HG03135 (cell line): Measurements from ENCODE around the gene LTBP4.
"Not testable (repeated sequence)": the region's sequence is repeated elsewhere in the genome, so short reads cannot be mapped to it uniquely, and the experiment has no call there.

ENCODE experiments used
- ATAC-seq: cut with Tn5 transposase; IDR thresholded peaks from one replicate; pipeline ENCODE4 v1.9.1; 2021; ENCODE audit warnings: mild to moderate bottlenecking, moderate library complexity; ENCODE audit not compliant: unreplicated experiment

LTBP4 gene

GRCh38 chr19:40601134-40601974, at the start of gene LTBP4:
LTBP4 (plus strand) TSS chr19:40601369; CDS start chr19:40601388, 19 bp downstream.
- no peak for ATAC-seq

GRCh38 chr19:40552848-40553247, 48.3 kb upstream of the LTBP4 start:
- ATAC-seq: no peak

- no peak for ATAC-seq
These were observed 47.0 kb upstream of the LTBP4 start for GRCh38 chr19:40553885-40554857.

GRCh38 chr19:40555978-40556689, 45.0 kb upstream of the LTBP4 start:
- no peak for ATAC-seq

- no peak for ATAC-seq
These were observed 44.1 kb upstream of the LTBP4 start for GRCh38 chr19:40556953-40557530.

- no peak for ATAC-seq
These were observed 41.8 kb upstream of the LTBP4 start for GRCh38 chr19:40559394-40559793.

- no peak for ATAC-seq
These were observed 41.1 kb upstream of the LTBP4 start for GRCh38 chr19:40560092-40560507.

GRCh38 chr19:40561947-40562346, 39.2 kb upstream of the LTBP4 start:
- ATAC-seq: no peak

- ATAC-seq: not testable (repeated sequence)
These were observed 36.6 kb upstream of the LTBP4 start for GRCh38 chr19:40564535-40564934.

- no peak for ATAC-seq
These were observed 35.8 kb upstream of the LTBP4 start for GRCh38 chr19:40565355-40565754.

- ATAC-seq: no peak
These were observed 35.2 kb upstream of the LTBP4 start for GRCh38 chr19:40565910-40566495.

- ATAC-seq: no peak
These were observed 34.0 kb upstream of the LTBP4 start for GRCh38 chr19:40567040-40567749.

- ATAC-seq: no peak
These were observed 33.2 kb upstream of the LTBP4 start for GRCh38 chr19:40567750-40568494.

GRCh38 chr19:40570313-40571004, 30.7 kb upstream of the LTBP4 start:
- ATAC-seq: peak; percentile 70

GRCh38 chr19:40571005-40571318, 30.2 kb upstream of the LTBP4 start:
- no peak for ATAC-seq

GRCh38 chr19:40571831-40572495, 29.2 kb upstream of the LTBP4 start:
- ATAC-seq: no peak

GRCh38 chr19:40575326-40575725, 25.8 kb upstream of the LTBP4 start:
- no peak for ATAC-seq

- ATAC-seq: no peak
These were observed 25.0 kb upstream of the LTBP4 start for GRCh38 chr19:40576151-40576584.
